GM12878 (cell line): Measurements from ENCODE around the gene SKP2. TPM values are rescaled to one million over a fixed set of nuclear protein-coding genes. Genes with fewer than 3 reads are reported as not detected.

ENCODE experiments used
- BACH1 ChIP-seq: fragments of 450-650 bp; IDR thresholded peaks from 2 replicates; pipeline ENCODE4 v1.6.1; 2017; ENCODE audit warnings: mild to moderate bottlenecking, borderline replicate concordance
- BCL11A ChIP-seq: IDR thresholded peaks from 2 replicates; pipeline ENCODE4 v1.6.1; 2011; ENCODE audit warnings: low read depth, low read length
- CBX3 ChIP-seq: fragments of 200-600 bp; sonication (generic); IDR thresholded peaks from 2 replicates; pipeline ENCODE4 v1.6.1; 2016; ENCODE audit warnings: low read depth, borderline replicate concordance
- CHD2 ChIP-seq: IDR thresholded peaks from 2 replicates; pipeline ENCODE4 v1.6.1; 2011; ENCODE audit warnings: low read depth, low read length, improper control_type of control experiment, borderline replicate concordance
- ESRRA ChIP-seq: IDR thresholded peaks from 2 replicates; pipeline ENCODE4 v1.6.1; 2012; ENCODE audit warnings: mild to moderate bottlenecking, low read length, improper control_type of control experiment
- GABPA ChIP-seq: IDR thresholded peaks from 2 replicates; pipeline ENCODE4 v1.6.1; 2014; ENCODE audit warnings: antibody characterized with exemption, low read depth, mild to moderate bottlenecking, inconsistent platforms
- HDGF ChIP-seq: fragments of 450-650 bp; IDR thresholded peaks from 2 replicates; pipeline ENCODE4 v1.6.1; 2016; ENCODE audit warnings: antibody characterized with exemption
- JUND ChIP-seq: IDR thresholded peaks from 2 replicates; pipeline ENCODE4 v1.6.1; 2012; ENCODE audit warnings: low read depth, mild to moderate bottlenecking, low read length, improper control_type of control experiment, moderate library complexity
- POLR2AphosphoS2 ChIP-seq: IDR thresholded peaks from 2 replicates; pipeline ENCODE4 v1.6.1; 2011; ENCODE audit warnings: low read depth, mild to moderate bottlenecking, low read length, improper control_type of control experiment, moderate library complexity
- RCOR1 ChIP-seq: conservative IDR thresholded peaks from 2 replicates; pipeline ENCODE4 v1.6.1; 2012; ENCODE audit warnings: low read depth, low read length, improper control_type of control experiment
- SREBF2 ChIP-seq: IDR thresholded peaks from 2 replicates; pipeline ENCODE4 v1.6.1; 2012; ENCODE audit warnings: mild to moderate bottlenecking, low read length
- TARDBP ChIP-seq: IDR thresholded peaks from 2 replicates; pipeline ENCODE4 v1.6.1; 2016; ENCODE audit warnings: borderline replicate concordance
- WRNIP1 ChIP-seq: IDR thresholded peaks from 2 replicates; pipeline ENCODE4 v1.6.1; 2011; ENCODE audit warnings: low read depth, low read length, improper control_type of control experiment, borderline replicate concordance
- ZNF207 ChIP-seq: fragments of 450-650 bp; IDR thresholded peaks from 2 replicates; pipeline ENCODE4 v1.6.1; 2014; ENCODE audit warnings: antibody characterized with exemption, mild to moderate bottlenecking, borderline replicate concordance
- ZNF274 ChIP-seq: IDR thresholded peaks from one replicate; pipeline ENCODE4 v1.8.0; 2011; ENCODE audit not compliant: insufficient read length, insufficient read depth
- polyA plus RNA-seq, 11 experiments: library from polyadenylated mRNA; depleted of rRNA in 4 of 11; unstranded in 6 of 11; stranded (reverse) in 5 of 11; fragments of >200 nt; fragmentation: Nextera tagmentation in 4 of 11; fragmentation: Illumina TruSeq in 1 of 11; extraction: Ambion mirVana in 4 of 11; extraction: Trizol in 1 of 11; gene quantifications; 1 replicate in 1 of 11; 2 replicates in 10 of 11; pipeline versions ENCODE4 v1.2.1 to v1.2.3, GENCODE V29; 2011 to 2016; ENCODE audit warnings: inconsistent platforms in 2 of 11, missing spikeins in 2 of 11, low read depth in 1 of 11
- total RNA-seq, 4 experiments: library from RNA; depleted of rRNA in 3 of 4; stranded (reverse); fragments of >200 nt in 3 of 4; fragmentation: Illumina TruSeq in 1 of 4; extraction: Trizol in 1 of 4; gene quantifications; 2 replicates each; pipeline versions ENCODE4 v1.2.1 to v1.2.3, GENCODE V29; 2013 to 2021
- TF ChIP-seq, protein P1 (sequence below): fragments of 450-650 bp; conservative IDR thresholded peaks from 2 replicates; pipeline ENCODE4 v1.6.1; 2017; ENCODE audit warnings: mild to moderate bottlenecking, moderate library complexity
- TF ChIP-seq, protein P2 (sequence below): fragments of 450-650 bp; IDR thresholded peaks from 2 replicates; pipeline ENCODE4 v1.6.1; 2016; ENCODE audit warnings: mild to moderate bottlenecking
- TF ChIP-seq, protein P3 (sequence below): IDR thresholded peaks from 2 replicates; pipeline ENCODE4 v1.6.1; 2011; ENCODE audit warnings: borderline replicate concordance, low read depth, mild to moderate bottlenecking, moderate library complexity, mixed read lengths, low read length; ENCODE audit not compliant: insufficient read depth; ENCODE audit errors: extremely low read length
- TF ChIP-seq, protein P4 (sequence below): fragments of 150-350 bp; IDR thresholded peaks from 2 replicates; pipeline ENCODE4 v1.6.1; 2016; ENCODE audit warnings: low read depth, low read length
- TF ChIP-seq, protein P5 (sequence below): fragments of 450-650 bp; IDR thresholded peaks from 2 replicates; pipeline ENCODE4 v1.6.1; 2016; ENCODE audit warnings: mild to moderate bottlenecking

SKP2 gene
- total and polyA plus RNA-seq, 10 of the 15 experiments (the other 5 are each of a cell fraction or from before 2014, with no cell fraction given) = 13.9 to 50.8 (median 36.9) TPM

DNA sequence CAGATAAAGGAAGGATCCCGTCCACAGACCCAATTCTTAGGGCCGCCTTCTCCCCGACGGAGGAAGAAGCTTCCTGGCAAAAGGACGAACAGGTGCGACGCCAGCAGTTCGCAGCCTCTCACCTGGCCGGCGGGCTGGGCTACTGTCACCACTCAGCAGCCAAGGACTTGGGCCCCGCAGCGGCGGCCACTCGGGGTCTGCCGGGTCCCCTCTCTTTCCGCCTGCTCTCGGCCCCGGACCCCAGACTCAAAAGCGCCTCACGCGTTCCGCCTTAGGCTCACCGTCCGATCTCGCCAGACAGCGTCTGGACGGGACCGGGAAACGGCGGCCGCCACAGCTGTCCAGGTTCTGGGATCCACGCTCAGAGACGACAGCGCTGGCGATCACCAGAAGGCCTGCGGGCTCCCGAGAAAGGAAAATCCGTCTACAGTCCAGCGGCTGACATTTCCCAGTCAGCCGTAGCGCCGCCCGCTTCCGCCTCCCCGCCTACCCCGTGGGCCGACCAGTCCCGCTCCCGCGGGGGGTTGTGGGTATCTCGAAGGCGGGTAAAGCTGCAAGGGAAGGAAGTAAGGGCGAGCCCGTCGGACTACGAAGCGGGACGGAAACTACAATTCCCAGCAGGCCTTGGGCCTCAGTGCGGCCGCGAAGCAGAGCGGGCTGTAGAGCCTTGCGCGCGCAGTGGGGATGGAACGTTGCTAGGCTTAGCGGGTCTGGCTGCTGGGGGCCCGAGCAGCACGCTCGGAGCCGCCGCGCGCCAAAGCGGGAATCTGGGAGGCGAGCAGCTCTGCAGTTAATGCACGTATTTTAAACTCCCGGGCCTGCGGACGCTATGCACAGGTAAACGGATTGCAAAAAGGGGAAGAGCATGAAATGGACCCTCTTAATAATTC, at the start of gene SKP2, which contains the start of gene LMBRD2 (continued):
- TF ChIP-seq RCOR1 (no peak), HDGF (peak; percentile 88), JUND (no peak), WRNIP1 (no peak), BCL11A (no peak), ZNF274 (no peak), SREBF2 (no peak), POLR2AphosphoS2 (no peak), ZNF207 (0 out of 2 replicates have a peak, but pooled peaks have one; percentile 40), CHD2 (peak; percentile 67; the same call in 1 of the 2 replicates), GABPA (peak; percentile 80), ESRRA (no peak), TARDBP (no peak; the same call in 1 of the 2 replicates), CBX3 (no peak), BACH1 (no peak; the same call in 1 of the 2 replicates)
- TF ChIP-seq, protein P1, sequence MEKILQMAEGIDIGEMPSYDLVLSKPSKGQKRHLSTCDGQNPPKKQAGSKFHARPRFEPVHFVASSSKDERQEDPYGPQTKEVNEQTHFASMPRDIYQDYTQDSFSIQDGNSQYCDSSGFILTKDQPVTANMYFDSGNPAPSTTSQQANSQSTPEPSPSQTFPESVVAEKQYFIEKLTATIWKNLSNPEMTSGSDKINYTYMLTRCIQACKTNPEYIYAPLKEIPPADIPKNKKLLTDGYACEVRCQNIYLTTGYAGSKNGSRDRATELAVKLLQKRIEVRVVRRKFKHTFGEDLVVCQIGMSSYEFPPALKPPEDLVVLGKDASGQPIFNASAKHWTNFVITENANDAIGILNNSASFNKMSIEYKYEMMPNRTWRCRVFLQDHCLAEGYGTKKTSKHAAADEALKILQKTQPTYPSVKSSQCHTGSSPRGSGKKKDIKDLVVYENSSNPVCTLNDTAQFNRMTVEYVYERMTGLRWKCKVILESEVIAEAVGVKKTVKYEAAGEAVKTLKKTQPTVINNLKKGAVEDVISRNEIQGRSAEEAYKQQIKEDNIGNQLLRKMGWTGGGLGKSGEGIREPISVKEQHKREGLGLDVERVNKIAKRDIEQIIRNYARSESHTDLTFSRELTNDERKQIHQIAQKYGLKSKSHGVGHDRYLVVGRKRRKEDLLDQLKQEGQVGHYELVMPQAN = peak; percentile 63
- TF ChIP-seq, protein P2, sequence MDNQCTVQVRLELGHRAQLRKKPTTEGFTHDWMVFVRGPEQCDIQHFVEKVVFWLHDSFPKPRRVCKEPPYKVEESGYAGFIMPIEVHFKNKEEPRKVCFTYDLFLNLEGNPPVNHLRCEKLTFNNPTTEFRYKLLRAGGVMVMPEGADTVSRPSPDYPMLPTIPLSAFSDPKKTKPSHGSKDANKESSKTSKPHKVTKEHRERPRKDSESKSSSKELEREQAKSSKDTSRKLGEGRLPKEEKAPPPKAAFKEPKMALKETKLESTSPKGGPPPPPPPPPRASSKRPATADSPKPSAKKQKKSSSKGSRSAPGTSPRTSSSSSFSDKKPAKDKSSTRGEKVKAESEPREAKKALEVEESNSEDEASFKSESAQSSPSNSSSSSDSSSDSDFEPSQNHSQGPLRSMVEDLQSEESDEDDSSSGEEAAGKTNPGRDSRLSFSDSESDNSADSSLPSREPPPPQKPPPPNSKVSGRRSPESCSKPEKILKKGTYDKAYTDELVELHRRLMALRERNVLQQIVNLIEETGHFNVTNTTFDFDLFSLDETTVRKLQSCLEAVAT = peak; percentile 85
- TF ChIP-seq, protein P3, sequence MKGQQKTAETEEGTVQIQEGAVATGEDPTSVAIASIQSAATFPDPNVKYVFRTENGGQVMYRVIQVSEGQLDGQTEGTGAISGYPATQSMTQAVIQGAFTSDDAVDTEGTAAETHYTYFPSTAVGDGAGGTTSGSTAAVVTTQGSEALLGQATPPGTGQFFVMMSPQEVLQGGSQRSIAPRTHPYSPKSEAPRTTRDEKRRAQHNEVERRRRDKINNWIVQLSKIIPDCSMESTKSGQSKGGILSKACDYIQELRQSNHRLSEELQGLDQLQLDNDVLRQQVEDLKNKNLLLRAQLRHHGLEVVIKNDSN = no peak
- TF ChIP-seq, protein P4, sequence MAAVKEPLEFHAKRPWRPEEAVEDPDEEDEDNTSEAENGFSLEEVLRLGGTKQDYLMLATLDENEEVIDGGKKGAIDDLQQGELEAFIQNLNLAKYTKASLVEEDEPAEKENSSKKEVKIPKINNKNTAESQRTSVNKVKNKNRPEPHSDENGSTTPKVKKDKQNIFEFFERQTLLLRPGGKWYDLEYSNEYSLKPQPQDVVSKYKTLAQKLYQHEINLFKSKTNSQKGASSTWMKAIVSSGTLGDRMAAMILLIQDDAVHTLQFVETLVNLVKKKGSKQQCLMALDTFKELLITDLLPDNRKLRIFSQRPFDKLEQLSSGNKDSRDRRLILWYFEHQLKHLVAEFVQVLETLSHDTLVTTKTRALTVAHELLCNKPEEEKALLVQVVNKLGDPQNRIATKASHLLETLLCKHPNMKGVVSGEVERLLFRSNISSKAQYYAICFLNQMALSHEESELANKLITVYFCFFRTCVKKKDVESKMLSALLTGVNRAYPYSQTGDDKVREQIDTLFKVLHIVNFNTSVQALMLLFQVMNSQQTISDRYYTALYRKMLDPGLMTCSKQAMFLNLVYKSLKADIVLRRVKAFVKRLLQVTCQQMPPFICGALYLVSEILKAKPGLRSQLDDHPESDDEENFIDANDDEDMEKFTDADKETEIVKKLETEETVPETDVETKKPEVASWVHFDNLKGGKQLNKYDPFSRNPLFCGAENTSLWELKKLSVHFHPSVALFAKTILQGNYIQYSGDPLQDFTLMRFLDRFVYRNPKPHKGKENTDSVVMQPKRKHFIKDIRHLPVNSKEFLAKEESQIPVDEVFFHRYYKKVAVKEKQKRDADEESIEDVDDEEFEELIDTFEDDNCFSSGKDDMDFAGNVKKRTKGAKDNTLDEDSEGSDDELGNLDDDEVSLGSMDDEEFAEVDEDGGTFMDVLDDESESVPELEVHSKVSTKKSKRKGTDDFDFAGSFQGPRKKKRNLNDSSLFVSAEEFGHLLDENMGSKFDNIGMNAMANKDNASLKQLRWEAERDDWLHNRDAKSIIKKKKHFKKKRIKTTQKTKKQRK = no peak
- TF ChIP-seq, protein P5, sequence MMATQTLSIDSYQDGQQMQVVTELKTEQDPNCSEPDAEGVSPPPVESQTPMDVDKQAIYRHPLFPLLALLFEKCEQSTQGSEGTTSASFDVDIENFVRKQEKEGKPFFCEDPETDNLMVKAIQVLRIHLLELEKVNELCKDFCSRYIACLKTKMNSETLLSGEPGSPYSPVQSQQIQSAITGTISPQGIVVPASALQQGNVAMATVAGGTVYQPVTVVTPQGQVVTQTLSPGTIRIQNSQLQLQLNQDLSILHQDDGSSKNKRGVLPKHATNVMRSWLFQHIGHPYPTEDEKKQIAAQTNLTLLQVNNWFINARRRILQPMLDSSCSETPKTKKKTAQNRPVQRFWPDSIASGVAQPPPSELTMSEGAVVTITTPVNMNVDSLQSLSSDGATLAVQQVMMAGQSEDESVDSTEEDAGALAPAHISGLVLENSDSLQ = peak; percentile 31; the same call in 1 of the 2 replicates
